Measurements from ENCODE around the gene CERS5. TPM values are rescaled to one million over a fixed set of nuclear protein-coding genes. Genes with fewer than 3 reads are reported as not detected.

CERS5 gene
- polyA plus RNA-seq, 1 donor: 49.0 TPM

- DNase-seq: no peak
These were observed 44.0 kb downstream of the CERS5 start for GRCh38 chr12:50123203-50123602.

GRCh38 chr12:50121641-50122040 is 45.5 kb downstream of the CERS5 start:
- DNase-seq: no peak

- DNase-seq: no peak
These were observed 46.2 kb downstream of the CERS5 start for GRCh38 chr12:50120953-50121352.

GRCh38 chr12:50120521-50120920 is 46.6 kb downstream of the CERS5 start:
- no peak for DNase-seq

GRCh38 chr12:50119387-50119786 is 47.8 kb downstream of the CERS5 start:
- no peak for DNase-seq

- no peak for DNase-seq
These were observed 50.0 kb downstream of the CERS5 start for GRCh38 chr12:50117057-50117622.

DNA sequence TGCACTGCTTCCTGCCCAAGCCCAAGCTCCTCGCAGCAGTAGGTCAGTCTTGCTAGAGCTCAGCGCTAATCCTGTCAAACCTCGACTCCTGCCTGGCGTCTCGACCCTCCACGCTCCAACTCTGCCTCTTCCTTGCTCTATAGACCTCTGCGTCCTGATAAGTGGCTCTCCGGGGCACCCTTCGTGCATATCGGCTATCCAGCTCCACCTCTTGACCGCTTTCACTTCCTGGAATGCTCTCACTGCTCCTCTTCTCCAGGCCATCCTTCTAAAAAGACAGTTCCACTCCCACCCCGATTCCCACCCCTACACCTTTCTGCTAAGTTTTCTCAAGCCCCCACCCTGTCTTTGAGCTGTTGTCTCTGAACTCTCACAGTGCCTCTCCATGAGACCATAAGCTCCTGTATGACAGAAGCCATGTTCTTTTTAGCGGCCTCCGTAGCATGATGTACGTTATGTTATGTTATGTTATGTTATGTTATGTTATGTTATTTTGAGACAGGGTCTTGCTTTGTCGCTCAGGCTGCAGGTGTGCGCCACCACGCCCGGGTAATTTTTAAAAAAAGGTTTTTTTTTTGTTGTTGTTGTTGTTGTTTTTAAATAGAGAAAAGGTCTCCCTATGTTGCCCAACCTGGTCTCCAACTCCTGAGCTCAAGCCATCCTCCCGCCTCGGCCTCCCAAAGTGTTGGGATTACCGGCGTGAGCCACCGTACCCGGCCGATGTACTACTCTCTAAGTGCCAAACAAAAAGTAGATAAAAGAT is 54.5 kb downstream of the CERS5 start:
- no peak for DNase-seq

DNA sequence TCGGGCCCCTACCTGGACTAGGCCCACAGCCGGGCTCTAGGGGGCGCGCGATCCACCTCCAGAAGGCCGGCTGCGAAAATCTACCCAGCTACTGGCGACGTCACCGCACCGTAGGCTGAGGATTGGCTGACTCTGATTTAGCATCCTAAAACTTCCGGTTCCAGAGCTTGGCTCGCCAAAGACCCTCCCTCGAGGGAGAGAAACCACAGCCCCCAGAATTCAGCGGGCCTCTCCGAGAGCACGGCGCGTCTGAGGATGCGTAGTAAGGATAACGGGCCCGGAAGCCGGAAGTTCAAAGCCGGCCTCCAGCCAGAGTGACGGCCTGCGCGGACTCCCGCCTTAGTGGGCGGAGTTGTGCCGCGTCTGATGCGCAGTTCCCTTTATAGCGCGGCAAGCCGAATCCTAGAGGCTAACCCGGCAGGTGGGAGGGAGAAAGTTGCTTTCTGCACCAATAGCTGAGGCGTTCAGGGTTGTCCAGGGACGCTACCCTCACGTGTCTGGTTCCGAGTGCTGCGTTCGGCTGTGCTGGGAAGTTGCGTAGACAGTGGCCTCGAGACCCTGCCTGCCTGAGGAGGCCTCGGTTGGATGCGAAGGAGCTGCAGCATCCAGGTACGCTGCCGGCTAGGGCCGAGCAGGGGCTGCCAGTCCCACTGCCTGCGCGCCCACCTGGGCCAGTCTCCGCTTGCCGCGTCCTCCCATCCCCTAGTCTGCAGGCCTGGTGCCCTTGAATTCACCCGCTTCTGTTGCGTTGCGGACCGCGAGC is 55.3 kb downstream of the CERS5 start, which contains the start of gene COX14:
Gene COX14 (plus strand): TSS at position 544 of the 763 bp plus-strand sequence. CDS start 7,808 bp downstream, outside the sequence.
- peak; percentile 100 for DNase-seq

DNA sequence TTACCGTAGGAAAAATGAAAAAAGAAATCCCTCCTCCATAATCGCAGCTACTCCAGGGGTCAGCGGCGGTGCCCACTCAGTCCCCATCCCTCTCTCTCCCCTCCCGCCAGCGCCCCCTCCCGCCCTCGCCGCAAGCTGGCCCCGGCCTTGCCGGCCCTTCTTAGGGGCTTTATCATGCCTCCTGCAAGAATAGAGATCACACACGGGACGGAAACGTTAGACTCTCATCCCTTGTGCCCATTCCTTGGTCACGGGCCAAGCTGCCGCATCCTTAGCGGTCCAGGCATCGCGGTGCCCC is 55.8 kb downstream of the CERS5 start:
- DNase-seq: no peak

DNA sequence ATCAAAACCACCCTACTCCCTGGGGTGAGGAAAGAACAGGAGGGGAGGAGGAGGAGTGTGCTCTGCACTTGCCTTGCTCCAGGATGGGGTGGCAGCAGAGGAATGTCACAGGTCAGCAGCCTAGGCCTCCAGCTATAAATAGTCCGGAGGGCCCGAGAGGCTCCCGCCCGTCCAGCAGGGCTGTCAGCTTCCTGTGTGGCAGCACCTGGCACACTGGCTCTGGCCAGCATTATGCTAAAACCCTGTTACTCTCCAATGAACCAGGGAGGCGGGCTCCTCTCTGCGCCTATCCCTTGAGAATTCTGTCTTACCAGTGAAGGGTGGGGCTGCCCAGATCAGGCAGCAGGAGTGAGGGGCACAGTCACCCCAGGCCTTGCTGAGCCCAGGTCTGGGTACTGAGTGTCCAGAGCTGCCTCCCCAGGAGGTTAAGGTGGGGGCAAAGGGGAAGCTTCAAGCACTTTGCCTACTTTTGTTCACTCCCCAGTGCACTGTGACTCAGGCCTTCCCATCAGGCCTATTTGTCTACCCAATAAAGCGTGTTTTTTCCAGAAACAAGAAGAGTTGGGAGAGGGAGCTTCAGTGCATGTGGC is 56.3 kb downstream of the CERS5 start:
- peak; percentile 35 for DNase-seq

DNA sequence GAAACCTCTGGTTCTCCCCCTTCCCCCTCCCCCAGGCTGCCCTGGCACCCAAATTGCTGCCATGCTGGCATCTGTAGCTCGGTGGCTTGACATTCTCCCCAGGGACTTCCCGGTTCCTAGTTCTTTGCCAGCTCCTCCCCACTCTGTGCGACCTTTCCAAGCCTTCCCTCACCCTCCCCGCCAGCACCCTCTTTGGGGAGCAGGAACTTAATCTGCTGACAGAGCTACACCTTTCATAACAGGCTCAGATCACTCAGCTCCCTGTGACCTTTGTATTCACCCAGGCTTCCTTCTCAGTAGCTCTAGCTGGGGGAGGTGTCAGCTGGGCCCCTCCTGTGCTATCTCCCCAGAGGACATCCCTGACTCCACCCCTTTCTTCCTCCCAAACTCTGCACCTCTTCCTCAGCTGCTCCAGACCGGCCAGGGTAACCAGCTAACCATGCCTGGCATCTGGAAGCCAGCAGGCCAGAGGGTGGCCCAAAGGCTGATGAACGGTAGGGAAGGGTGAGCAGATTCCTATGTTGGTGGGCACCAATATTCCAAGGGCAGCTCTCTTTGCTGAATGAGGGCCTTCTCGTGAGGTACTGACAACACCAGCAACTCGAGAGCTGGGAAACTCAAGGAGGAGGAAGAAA is 56.9 kb downstream of the CERS5 start:
- no peak for DNase-seq

GRCh38 chr12:50109319-50109718 is 57.9 kb downstream of the CERS5 start:
- no peak for DNase-seq

DNA sequence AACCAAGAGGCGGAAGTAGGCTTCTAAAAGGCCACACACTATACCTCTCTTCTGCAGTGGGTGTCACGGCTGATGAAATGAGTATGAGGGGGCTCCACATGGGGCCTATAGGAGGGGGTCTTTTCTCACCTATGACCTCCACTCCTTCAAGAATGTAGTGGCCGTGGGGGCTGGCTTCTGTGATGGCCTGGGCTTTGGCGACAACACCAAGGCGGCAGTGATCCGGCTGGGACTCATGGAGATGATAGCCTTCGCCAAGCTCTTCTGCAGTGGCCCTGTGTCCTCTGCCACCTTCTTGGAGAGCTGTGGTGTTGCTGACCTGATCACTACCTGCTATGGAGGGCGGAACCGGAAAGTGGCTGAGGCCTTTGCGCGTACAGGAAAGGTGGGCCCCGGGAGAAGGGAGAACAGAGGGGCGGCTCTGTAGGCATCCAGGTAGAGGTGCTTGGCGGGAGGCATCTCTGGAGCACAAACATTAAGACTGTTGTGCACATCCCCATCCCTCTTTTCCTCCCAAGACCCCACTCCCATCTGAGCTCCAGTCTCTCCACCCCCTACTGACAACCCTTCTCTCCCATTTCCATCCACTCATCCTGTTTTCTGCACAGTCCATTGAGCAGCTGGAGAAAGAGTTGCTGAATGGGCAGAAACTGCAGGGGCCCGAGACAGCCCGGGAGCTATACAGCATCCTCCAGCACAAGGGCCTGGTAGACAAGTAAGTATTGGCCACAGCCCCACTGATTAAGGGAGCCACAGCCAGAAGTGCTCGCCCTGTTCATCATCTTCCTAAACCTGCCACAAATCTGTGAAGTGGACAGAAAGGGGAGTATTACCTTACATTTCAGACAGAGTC is 59.5 kb downstream of the CERS5 start:
- no peak for DNase-seq

DNA sequence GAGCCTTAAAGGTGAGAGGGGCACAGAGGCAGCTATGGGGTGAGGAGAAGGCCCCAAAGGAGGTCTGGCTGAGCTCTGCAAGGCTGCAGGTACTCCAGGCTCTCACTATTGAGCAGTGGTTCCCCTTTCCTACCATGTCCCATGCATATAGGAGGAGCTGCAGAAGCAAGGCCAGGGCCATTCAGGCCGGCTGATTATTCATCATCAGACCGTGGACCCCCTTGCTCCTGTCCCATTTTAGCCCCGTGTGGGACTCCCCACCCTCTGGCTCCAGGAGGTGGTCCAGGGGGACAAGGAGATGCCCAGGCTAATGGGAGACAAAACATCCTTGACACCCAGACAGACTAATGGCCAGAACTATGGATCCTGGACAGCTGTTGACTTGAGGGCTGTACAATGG is 60.3 kb downstream of the CERS5 start:
- DNase-seq: no peak

GRCh38 chr12:50105913-50106450 is 61.2 kb downstream of the CERS5 start:
- DNase-seq: no peak

GRCh38 chr12:50104417-50105366 is 62.5 kb downstream of the CERS5 start:
- DNase-seq: peak; percentile 50

DNA sequence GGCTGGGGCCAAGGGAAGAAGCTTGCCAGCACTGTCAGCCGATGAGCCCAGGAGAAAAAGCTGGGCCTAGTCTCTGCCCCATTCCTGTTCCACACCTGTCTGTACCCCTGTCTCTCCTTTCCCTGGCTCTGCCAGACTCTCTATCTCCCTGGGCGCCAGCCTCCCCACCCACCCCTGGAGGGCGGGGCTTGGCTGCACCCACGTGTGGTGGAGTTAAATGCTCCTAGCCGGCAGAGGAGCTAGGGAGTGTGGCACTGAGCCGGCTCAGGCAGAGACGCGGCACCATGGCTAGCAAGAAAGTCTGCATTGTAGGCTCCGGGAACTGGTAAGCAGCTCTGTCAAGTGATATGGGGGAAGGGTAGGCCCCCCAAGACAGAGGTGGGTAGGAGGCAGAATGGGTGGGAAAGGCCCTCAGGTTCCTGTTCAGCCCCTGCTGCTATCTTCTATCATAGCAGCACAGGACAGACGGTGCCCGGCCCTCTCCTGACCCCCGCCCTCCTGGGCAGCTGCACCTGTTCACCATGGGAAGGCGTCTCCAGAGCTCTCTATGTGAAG is 63.3 kb downstream of the CERS5 start, which contains the start of gene GPD1:
Gene GPD1 (plus strand): TSS at position 242 of the 555 bp plus-strand sequence. CDS start 43 bp downstream, at position 285.
- no peak for DNase-seq

DNA sequence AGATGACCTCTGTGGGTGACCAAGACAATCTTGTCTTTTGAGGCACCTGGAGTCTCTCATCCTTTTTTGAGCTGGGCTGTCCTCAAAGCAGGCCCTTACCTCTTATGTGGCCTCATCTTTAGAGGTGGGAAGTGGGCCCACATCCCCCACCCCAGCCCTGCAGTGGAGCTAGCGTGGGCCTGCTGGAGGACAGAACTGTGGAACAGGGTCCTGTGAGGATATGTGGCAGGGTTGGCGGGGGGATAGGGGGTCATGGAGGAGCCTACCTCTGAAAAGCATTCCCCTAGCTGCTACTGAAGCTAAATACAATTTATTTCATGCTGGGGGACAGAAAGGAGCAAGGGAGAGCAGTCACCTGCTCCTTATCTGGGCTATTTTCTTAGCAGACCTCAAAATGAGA is 63.8 kb downstream of the CERS5 start:
- DNase-seq: no peak

DNA sequence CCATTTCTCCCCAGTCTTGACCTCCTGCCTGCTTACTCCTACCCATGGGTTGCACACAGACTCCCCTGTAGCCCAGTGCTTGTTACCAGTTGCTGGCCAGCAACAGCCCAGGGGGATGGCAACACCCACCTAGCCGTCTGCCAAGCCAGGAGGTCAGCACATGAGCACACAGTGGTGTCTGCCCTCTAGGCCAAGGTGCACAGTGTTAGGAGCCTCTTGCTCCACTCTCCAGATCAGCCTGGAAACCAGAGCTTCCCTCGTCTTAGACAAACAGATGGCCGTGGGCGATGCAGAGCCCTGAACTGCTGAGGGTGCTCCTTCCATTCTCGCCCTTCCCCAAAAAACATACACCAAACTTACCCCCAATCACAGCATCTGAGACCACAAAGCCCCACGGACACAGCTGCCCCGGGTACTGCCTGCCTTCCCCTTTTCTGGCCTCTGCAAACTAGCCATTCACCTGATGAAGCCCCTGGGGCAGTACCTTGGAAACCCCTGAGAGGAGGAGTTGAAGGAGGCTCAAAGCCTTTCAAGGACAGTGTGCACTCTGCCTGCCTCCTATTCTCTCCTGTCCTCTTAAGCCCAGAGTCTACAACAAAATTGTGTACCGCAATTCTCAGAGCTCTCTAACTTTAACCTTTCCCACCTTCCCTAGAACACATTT is 64.4 kb downstream of the CERS5 start:
- DNase-seq: no peak

All from hindlimb muscle (tissue), 1 donor.